HEK293 (cell line): ENCODE results near the gene GREM1.

Experiments used
- CTCF ChIA-PET: fragments of 350-600 bp; formaldehyde crosslinking; extraction: SDS; loops from one replicate; lab custom pipeline; 2021; ENCODE audit warnings: antibody characterized with exemption; lab: Yijun Ruan, JAX
- POLR2A ChIA-PET: fragments of 300-600 bp; formaldehyde crosslinking; extraction: SDS; loops from one replicate; lab custom pipeline; 2020; ENCODE audit warnings: antibody characterized with exemption, inconsistent platforms; lab: Yijun Ruan, JAX
- H3K27ac ChIP-seq: fragments of 200-500 bp; sonication (Bioruptor generic); 2 replicates; pipeline ENCODE4 v1.5.1; 2014; ENCODE audit warnings: low read depth, low read length, control low read depth, inconsistent platforms; ENCODE audit errors: extremely low read depth
- H3K36me3 ChIP-seq, 2 experiments: fragments of 200-500 bp in 1 of 2; sonication (Bioruptor generic) in 1 of 2; 1 replicate in 1 of 2; 2 replicates in 1 of 2; pipeline ENCODE4 v1.5.1; 2014 to 2017; ENCODE audit warnings: inconsistent platforms in 2 of 2, low read length in 2 of 2; ENCODE audit not compliant: control insufficient read depth in 2 of 2, insufficient read depth in 1 of 2
- H3K4me1 ChIP-seq: fragments of 200-500 bp; sonication (Bioruptor generic); 2 replicates; pipeline ENCODE4 v1.5.1; 2014; ENCODE audit warnings: mild to moderate bottlenecking, low read length, inconsistent platforms; ENCODE audit not compliant: control insufficient read depth, insufficient read depth
- H3K4me3 ChIP-seq: 2 replicates; pipeline ENCODE4 v1.5.1; 2011; ENCODE audit warnings: low read depth, mild to moderate bottlenecking, control low read depth, low read length, moderate library complexity
- H3K9me3 ChIP-seq: fragments of 200-500 bp; sonication (Bioruptor generic); 2 replicates; pipeline ENCODE4 v1.5.1; 2014; ENCODE audit warnings: low read depth, low read length, inconsistent platforms; ENCODE audit not compliant: control insufficient read depth, insufficient read depth
- MYNN ChIP-seq: fragments of 450-650 bp; formaldehyde crosslinking; IDR thresholded peaks from 2 replicates; pipeline ENCODE4 v1.5.1; 2016; ENCODE audit warnings: missing biosample characterization, missing genetic modification characterization, borderline replicate concordance
- PRDM1 ChIP-seq: fragments of 450-650 bp; formaldehyde crosslinking; IDR thresholded peaks from 2 replicates; pipeline ENCODE4; 2016; ENCODE audit warnings: missing biosample characterization, missing genetic modification characterization
- YY2 ChIP-seq: fragments of 450-650 bp; formaldehyde crosslinking; IDR thresholded peaks from 2 replicates; pipeline ENCODE4 v1.5.1; 2016; ENCODE audit warnings: missing biosample characterization, missing genetic modification characterization
- ZNF19 ChIP-seq: fragments of 450-650 bp; formaldehyde crosslinking; IDR thresholded peaks from 2 replicates; pipeline ENCODE4; 2016; ENCODE audit warnings: missing biosample characterization, missing genetic modification characterization, low read depth
- ZNF223 ChIP-seq: fragments of 450-650 bp; formaldehyde crosslinking; IDR thresholded peaks from 2 replicates; pipeline ENCODE4 v1.5.1; 2016; ENCODE audit warnings: missing biosample characterization, missing genetic modification characterization
- ZNF514 ChIP-seq: fragments of 450-650 bp; formaldehyde crosslinking; IDR thresholded peaks from 2 replicates; pipeline ENCODE4 v1.5.1; 2016; ENCODE audit warnings: missing biosample characterization, missing genetic modification characterization
- ZNF529 ChIP-seq: fragments of 450-650 bp; formaldehyde crosslinking; IDR thresholded peaks from 2 replicates; pipeline ENCODE4 v1.5.1; 2017; ENCODE audit warnings: missing genetic modification characterization, missing biosample characterization; ENCODE audit not compliant: insufficient replicate concordance
- ZNF549 ChIP-seq: fragments of 450-650 bp; IDR thresholded peaks from 2 replicates; pipeline ENCODE4 v1.5.1; 2018; ENCODE audit warnings: missing biosample characterization, missing genetic modification characterization, mild to moderate bottlenecking, inconsistent platforms, moderate library complexity
- ZNF610 ChIP-seq: fragments of 450-650 bp; formaldehyde crosslinking; IDR thresholded peaks from 2 replicates; pipeline ENCODE4 v1.5.1; 2016; ENCODE audit warnings: missing biosample characterization, missing genetic modification characterization, borderline replicate concordance
- ZNF654 ChIP-seq: fragments of 450-650 bp; formaldehyde crosslinking; IDR thresholded peaks from 2 replicates; pipeline ENCODE4 v1.5.1; 2016; ENCODE audit warnings: low read depth, missing biosample characterization, missing genetic modification characterization
- ZNF664 ChIP-seq: fragments of 450-650 bp; formaldehyde crosslinking; IDR thresholded peaks from 2 replicates; pipeline ENCODE4 v1.5.1; 2016; ENCODE audit warnings: missing biosample characterization, missing genetic modification characterization
- ZNF707 ChIP-seq: fragments of 450-650 bp; formaldehyde crosslinking; IDR thresholded peaks from 2 replicates; pipeline ENCODE4 v1.5.1; 2016; ENCODE audit warnings: missing biosample characterization, missing genetic modification characterization
- ZNF785 ChIP-seq: fragments of 450-650 bp; formaldehyde crosslinking; IDR thresholded peaks from 2 replicates; pipeline ENCODE4 v1.5.1; 2016; ENCODE audit warnings: missing biosample characterization, missing genetic modification characterization
- TF ChIP-seq, protein P1 (sequence below): fragments of 450-650 bp; IDR thresholded peaks from 2 replicates; pipeline ENCODE4 v1.5.1; 2018; ENCODE audit warnings: missing biosample characterization, mild to moderate bottlenecking, missing genetic modification characterization
- TF ChIP-seq, protein P2 (sequence below): fragments of 450-650 bp; formaldehyde crosslinking; IDR thresholded peaks from 2 replicates; pipeline ENCODE4 v1.5.1; 2017; ENCODE audit warnings: missing biosample characterization, missing genetic modification characterization
- TF ChIP-seq, protein P3 (sequence below): fragments of 450-650 bp; formaldehyde crosslinking; IDR thresholded peaks from 2 replicates; pipeline ENCODE4 v1.5.0; 2017; ENCODE audit warnings: missing biosample characterization, missing genetic modification characterization, borderline replicate concordance
- TF ChIP-seq, protein P4 (sequence below): fragments of 450-650 bp; formaldehyde crosslinking; optimal IDR thresholded peaks from 2 replicates; pipeline ENCODE3; 2016; ENCODE audit warnings: missing biosample characterization, mild to moderate bottlenecking, missing genetic modification characterization
- TF ChIP-seq, protein P5 (sequence below): fragments of 450-650 bp; formaldehyde crosslinking; IDR thresholded peaks from 2 replicates; pipeline ENCODE4 v1.5.1; 2016; ENCODE audit warnings: missing biosample characterization, missing genetic modification characterization
- TF ChIP-seq, protein P6 (sequence below): fragments of 450-650 bp; formaldehyde crosslinking; IDR thresholded peaks from 2 replicates; pipeline ENCODE4 v1.5.1; 2016; ENCODE audit warnings: missing biosample characterization, missing genetic modification characterization, borderline replicate concordance

The GREM1 gene

DNA sequence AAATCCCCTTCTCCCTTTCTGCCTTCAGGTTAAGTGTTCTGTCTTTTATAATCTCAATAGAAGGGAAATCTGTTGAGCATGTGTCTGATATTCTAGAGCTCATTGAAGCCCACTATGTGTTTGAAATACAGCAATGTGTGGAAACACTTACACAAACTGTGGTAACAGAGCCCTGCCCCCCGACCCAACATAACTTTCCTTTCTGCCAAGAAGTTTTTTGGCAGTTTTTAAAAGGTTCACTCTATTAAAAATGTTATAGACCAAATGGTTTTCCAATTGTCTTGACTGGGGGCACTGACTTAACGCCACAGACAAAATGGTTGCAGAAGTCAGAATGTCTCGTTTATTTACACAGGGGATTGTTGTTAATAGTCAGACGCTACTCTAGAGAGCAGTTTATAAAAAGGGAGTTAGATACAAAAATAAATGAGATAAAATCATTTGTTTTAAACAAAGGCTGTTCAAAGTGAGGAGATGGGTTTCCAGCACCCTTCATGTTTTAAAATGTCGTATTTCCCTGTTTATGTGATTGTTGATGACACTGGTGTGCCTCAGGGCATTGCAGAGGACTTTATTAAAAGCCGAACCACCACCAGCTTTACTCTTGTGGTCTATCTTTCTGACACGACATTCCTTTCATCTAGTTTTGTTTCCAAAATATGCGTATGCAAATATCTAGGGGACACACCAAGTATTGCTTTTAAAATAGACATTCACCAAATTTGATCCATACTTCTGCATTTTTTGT lies 26.7 kb upstream of the GREM1 start:
- Histone ChIP-seq H3K36me3 (no peaks in the 10 kb centered on the region), H3K4me3 (no peak overlapping the region), H3K27ac (no peak overlapping the region), H3K9me3 (no peaks in the 10 kb centered on the region), H3K4me1 (0 out of 2 replicates have a peak, but pooled peaks cover 2% of the 10 kb centered on the region)
- CTCF ChIA-PET = interaction anchor here (0.7 kb wide), 1 partner anchor 10 kb away, joined by 4 read pairs; no protein-coding TSS in a partner anchor
- POLR2A ChIA-PET = no interaction called here
- TF ChIP-seq PRDM1 (tag by site-specific recombination) (no peak), ZNF514 (tag by site-specific recombination) (no peak), ZNF549 (tag by site-specific recombination) (no peak), MYNN (tag by site-specific recombination) (no peak), ZNF529 (tag by site-specific recombination) (no peak)

DNA sequence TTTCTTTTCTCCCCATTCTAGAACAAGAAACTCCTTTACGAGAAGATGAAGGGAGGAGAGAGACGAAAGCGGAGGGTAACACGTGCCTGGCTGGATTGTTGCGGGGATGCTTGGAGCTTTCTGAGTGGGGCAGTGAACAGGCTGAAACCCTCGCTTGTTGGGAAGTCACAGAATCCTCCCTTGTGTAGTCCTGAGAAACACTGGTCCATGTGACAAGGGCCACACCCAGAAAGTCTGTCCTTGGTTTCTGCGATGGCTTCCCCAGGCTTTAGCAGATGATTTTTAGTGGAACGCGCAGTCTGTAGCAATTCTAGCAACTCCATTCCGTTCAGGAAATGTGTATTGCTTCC lies 26.1 kb upstream of the GREM1 start:
- Histone ChIP-seq H3K9me3 (no peaks in the 10 kb centered on the region), H3K36me3 (no peaks in the 10 kb centered on the region), H3K27ac (no peak overlapping the region), H3K4me3 (no peak overlapping the region), H3K4me1 (0 out of 2 replicates have a peak, but pooled peaks cover 2% of the 10 kb centered on the region)
- ChIA-PET POLR2A (no interaction called here), CTCF (no interaction called here)
- TF ChIP-seq, protein P1, sequence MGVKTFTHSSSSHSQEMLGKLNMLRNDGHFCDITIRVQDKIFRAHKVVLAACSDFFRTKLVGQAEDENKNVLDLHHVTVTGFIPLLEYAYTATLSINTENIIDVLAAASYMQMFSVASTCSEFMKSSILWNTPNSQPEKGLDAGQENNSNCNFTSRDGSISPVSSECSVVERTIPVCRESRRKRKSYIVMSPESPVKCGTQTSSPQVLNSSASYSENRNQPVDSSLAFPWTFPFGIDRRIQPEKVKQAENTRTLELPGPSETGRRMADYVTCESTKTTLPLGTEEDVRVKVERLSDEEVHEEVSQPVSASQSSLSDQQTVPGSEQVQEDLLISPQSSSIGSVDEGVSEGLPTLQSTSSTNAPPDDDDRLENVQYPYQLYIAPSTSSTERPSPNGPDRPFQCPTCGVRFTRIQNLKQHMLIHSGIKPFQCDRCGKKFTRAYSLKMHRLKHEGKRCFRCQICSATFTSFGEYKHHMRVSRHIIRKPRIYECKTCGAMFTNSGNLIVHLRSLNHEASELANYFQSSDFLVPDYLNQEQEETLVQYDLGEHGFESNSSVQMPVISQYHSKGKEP (tag by site-specific recombination) = no peak
- TF ChIP-seq ZNF610 = no peak

DNA sequence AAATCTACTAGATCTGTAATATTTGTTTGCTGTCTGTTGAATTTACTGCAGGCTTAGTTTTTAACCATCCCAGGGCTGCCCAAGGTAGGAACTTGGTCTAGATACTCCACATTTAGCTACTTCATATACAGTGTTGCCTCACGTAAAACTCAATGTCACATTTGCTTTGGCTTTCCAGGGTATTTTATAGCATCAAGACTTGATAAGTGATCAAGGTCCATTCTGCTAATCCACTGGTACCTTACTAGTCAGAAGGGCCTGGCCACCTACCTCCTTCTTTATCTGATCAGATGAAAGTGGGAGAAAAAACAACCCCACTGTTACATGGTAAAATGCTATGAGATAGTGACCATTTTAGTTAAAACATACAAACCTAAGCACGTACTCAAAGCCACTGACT lies 25.5 kb upstream of the GREM1 start:
- Histone ChIP-seq H3K4me1 (0 out of 2 replicates have a peak, but pooled peaks cover 2% of the 10 kb centered on the region), H3K4me3 (no peak overlapping the region), H3K9me3 (no peaks in the 10 kb centered on the region), H3K27ac (no peak overlapping the region), H3K36me3 (no peaks in the 10 kb centered on the region)
- ChIA-PET POLR2A (no interaction called here), CTCF (interaction anchor here (1.0 kb wide), 1 partner anchor 29 kb away, joined by 4 read pairs; no protein-coding TSS in a partner anchor)
- TF ChIP-seq ZNF514 (tag by site-specific recombination) (no peak), ZNF19 (no peak), ZNF223 (tag by site-specific recombination) (no peak), ZNF664 (tag by site-specific recombination) (no peak), ZNF707 (tag by site-specific recombination) (no peak), ZNF785 (tag by site-specific recombination) (no peak), ZNF654 (tag by site-specific recombination) (no peak), YY2 (tag by site-specific recombination) (no peak)
- TF ChIP-seq, protein P2, sequence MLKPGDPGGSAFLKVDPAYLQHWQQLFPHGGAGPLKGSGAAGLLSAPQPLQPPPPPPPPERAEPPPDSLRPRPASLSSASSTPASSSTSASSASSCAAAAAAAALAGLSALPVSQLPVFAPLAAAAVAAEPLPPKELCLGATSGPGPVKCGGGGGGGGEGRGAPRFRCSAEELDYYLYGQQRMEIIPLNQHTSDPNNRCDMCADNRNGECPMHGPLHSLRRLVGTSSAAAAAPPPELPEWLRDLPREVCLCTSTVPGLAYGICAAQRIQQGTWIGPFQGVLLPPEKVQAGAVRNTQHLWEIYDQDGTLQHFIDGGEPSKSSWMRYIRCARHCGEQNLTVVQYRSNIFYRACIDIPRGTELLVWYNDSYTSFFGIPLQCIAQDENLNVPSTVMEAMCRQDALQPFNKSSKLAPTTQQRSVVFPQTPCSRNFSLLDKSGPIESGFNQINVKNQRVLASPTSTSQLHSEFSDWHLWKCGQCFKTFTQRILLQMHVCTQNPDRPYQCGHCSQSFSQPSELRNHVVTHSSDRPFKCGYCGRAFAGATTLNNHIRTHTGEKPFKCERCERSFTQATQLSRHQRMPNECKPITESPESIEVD (tag by site-specific recombination) = no peak
- TF ChIP-seq, protein P3, sequence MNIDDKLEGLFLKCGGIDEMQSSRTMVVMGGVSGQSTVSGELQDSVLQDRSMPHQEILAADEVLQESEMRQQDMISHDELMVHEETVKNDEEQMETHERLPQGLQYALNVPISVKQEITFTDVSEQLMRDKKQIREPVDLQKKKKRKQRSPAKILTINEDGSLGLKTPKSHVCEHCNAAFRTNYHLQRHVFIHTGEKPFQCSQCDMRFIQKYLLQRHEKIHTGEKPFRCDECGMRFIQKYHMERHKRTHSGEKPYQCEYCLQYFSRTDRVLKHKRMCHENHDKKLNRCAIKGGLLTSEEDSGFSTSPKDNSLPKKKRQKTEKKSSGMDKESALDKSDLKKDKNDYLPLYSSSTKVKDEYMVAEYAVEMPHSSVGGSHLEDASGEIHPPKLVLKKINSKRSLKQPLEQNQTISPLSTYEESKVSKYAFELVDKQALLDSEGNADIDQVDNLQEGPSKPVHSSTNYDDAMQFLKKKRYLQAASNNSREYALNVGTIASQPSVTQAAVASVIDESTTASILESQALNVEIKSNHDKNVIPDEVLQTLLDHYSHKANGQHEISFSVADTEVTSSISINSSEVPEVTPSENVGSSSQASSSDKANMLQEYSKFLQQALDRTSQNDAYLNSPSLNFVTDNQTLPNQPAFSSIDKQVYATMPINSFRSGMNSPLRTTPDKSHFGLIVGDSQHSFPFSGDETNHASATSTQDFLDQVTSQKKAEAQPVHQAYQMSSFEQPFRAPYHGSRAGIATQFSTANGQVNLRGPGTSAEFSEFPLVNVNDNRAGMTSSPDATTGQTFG (tag by site-specific recombination) = no peak
- TF ChIP-seq, protein P4, sequence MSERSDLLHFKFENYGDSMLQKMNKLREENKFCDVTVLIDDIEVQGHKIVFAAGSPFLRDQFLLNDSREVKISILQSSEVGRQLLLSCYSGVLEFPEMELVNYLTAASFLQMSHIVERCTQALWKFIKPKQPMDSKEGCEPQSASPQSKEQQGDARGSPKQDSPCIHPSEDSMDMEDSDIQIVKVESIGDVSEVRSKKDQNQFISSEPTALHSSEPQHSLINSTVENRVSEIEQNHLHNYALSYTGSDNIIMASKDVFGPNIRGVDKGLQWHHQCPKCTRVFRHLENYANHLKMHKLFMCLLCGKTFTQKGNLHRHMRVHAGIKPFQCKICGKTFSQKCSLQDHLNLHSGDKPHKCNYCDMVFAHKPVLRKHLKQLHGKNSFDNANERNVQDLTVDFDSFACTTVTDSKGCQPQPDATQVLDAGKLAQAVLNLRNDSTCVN = no peak
- TF ChIP-seq, protein P5, sequence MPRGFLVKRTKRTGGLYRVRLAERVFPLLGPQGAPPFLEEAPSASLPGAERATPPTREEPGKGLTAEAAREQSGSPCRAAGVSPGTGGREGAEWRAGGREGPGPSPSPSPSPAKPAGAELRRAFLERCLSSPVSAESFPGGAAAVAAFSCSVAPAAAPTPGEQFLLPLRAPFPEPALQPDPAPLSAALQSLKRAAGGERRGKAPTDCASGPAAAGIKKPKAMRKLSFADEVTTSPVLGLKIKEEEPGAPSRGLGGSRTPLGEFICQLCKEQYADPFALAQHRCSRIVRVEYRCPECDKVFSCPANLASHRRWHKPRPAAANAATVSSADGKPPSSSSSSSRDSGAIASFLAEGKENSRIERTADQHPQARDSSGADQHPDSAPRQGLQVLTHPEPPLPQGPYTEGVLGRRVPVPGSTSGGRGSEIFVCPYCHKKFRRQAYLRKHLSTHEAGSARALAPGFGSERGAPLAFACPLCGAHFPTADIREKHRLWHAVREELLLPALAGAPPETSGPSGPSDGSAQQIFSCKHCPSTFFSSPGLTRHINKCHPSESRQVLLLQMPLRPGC = no peak
- TF ChIP-seq, protein P6, sequence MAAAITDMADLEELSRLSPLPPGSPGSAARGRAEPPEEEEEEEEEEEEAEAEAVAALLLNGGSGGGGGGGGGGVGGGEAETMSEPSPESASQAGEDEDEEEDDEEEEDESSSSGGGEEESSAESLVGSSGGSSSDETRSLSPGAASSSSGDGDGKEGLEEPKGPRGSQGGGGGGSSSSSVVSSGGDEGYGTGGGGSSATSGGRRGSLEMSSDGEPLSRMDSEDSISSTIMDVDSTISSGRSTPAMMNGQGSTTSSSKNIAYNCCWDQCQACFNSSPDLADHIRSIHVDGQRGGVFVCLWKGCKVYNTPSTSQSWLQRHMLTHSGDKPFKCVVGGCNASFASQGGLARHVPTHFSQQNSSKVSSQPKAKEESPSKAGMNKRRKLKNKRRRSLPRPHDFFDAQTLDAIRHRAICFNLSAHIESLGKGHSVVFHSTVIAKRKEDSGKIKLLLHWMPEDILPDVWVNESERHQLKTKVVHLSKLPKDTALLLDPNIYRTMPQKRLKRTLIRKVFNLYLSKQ (tag by site-specific recombination) = no peak
